AG04449 (cell line): ENCODE data around the gene LRP6.
"Not testable (repeated sequence)": the region's sequence is repeated elsewhere in the genome, so short reads cannot be mapped to it uniquely, and the experiment has no call there.

Source experiments
- CTCF ChIA-PET: fragments of 350-600 bp; formaldehyde crosslinking; extraction: SDS; loops from one replicate; lab custom pipeline; 2021; ENCODE audit warnings: antibody characterized with exemption; lab: Yijun Ruan, JAX
- POLR2A ChIA-PET: fragments of 400-600, 350-600 bp; formaldehyde crosslinking; extraction: SDS; loops from one replicate; lab custom pipeline; 2020; ENCODE audit warnings: antibody characterized with exemption, inconsistent platforms; lab: Yijun Ruan, JAX
- DNase-seq: peaks from one replicate; pipeline ENCODE4 v3.0.0-alpha.2; 2010; ENCODE audit warnings: low read depth, low spot score
- H3K4me3 ChIP-seq: 2 replicates; pipeline ENCODE4 v1.5.1; 2011; ENCODE audit warnings: low read depth, mild to moderate bottlenecking, control low read depth, low read length
- CTCF ChIP-seq: IDR thresholded peaks from one replicate; pipeline ENCODE4 v1.5.1; 2011; ENCODE audit warnings: mild to moderate bottlenecking, moderate library complexity, low read length, control low read depth, inconsistent platforms; ENCODE audit not compliant: insufficient read depth; ENCODE audit errors: missing control alignments

The LRP6 gene

GRCh38 chr12:12266873-12267741 lies at the start of gene LRP6:
Gene LRP6, minus strand, starts transcription at chr12:12267044. Its CDS starts 309 bp downstream, at chr12:12266735.
- POLR2A ChIA-PET = interaction anchor here (0.6 to 1.4 kb wide), 16 partner anchors 8 to 378 kb away, joined by 3 to 18 read pairs (median 5); no protein-coding TSS in a partner anchor
- DNase-seq = peak; percentile 75
- H3K4me3 ChIP-seq = peak within 1 kb of the TSS; percentile 99
- TF ChIP-seq CTCF = no peak
- CTCF ChIA-PET = interaction anchor here (0.6 to 1.5 kb wide), 4 partner anchors 10 to 230 kb away, joined by 3 to 4 read pairs (median 3); no protein-coding TSS in a partner anchor

- TF ChIP-seq CTCF = no peak
- DNase-seq = no peak
- H3K4me3 ChIP-seq = no peak overlapping the region
- CTCF ChIA-PET = interaction anchor here (1.0 to 2.7 kb wide), 3 partner anchors 11 to 21 kb away, joined by 3 to 7 read pairs (median 3); no protein-coding TSS in a partner anchor
- POLR2A ChIA-PET = no interaction called here
Measured at GRCh38 chr12:12315838-12316237, 49.0 kb upstream of the LRP6 start.

GRCh38 chr12:12310695-12311094 lies 43.9 kb upstream of the LRP6 start:
- CTCF ChIA-PET, DNase-seq: not testable (repeated sequence)

GRCh38 chr12:12305568-12306300 lies 38.9 kb upstream of the LRP6 start:
- ChIA-PET POLR2A (no interaction called here), CTCF (interaction anchor here (1.0 to 1.5 kb wide), 2 partner anchors 8 to 22 kb away, joined by 3 to 5 read pairs; no protein-coding TSS in a partner anchor)
- DNase-seq = no peak
- TF ChIP-seq CTCF = no peak
- no peak overlapping the region for H3K4me3 ChIP-seq

More at GRCh38 chr12:12310695-12311094, 43.9 kb upstream of the LRP6 start:
- H3K4me3 ChIP-seq, POLR2A ChIA-PET: not testable (repeated sequence)

- no peak for TF ChIP-seq CTCF
- ChIA-PET POLR2A (no interaction called here), CTCF (no interaction called here)
Measured at GRCh38 chr12:12302976-12303375, 36.1 kb upstream of the LRP6 start.

GRCh38 chr12:12301122-12301521 lies 34.3 kb upstream of the LRP6 start:
- CTCF ChIA-PET = no interaction called here
- POLR2A ChIA-PET = no interaction called here
- no peak for TF ChIP-seq CTCF
- no peak overlapping the region for H3K4me3 ChIP-seq
- no peak for DNase-seq

More at GRCh38 chr12:12302976-12303375, 36.1 kb upstream of the LRP6 start:
- DNase-seq = no peak
- H3K4me3 ChIP-seq = no peak overlapping the region
